SKM-1 (cell line): ENCODE results near the gene MPV17L.
"Not testable (repeated sequence)": the region's sequence is repeated elsewhere in the genome, so short reads cannot be mapped to it uniquely, and the experiment has no call there.

Source experiments
- DNase-seq: peaks from one replicate; lab custom pipeline; 2025; ENCODE audit not compliant: unreplicated experiment; lab: John Stamatoyannopoulos, UW

MPV17L gene

DNA sequence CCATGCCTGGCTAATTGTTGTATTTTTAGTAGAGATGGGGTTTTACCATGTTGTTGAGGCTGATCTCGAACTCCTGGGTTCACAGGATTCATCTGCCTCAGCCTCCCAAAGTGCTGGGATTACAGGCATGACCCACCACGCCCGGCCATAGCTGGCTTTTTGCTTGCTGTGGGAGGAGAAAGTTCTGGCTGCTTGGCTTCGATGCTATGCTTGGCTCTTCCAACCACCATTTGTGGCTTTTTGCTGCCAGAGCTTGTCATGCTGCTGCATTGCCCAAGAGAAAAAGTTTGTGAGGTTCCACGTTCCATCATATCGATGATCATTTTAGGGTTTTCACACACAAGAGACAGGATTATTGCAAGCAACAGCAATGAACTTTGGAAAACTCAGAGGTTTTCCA lies 55.1 kb downstream of the MPV17L start:
- no peak for DNase-seq

DNA sequence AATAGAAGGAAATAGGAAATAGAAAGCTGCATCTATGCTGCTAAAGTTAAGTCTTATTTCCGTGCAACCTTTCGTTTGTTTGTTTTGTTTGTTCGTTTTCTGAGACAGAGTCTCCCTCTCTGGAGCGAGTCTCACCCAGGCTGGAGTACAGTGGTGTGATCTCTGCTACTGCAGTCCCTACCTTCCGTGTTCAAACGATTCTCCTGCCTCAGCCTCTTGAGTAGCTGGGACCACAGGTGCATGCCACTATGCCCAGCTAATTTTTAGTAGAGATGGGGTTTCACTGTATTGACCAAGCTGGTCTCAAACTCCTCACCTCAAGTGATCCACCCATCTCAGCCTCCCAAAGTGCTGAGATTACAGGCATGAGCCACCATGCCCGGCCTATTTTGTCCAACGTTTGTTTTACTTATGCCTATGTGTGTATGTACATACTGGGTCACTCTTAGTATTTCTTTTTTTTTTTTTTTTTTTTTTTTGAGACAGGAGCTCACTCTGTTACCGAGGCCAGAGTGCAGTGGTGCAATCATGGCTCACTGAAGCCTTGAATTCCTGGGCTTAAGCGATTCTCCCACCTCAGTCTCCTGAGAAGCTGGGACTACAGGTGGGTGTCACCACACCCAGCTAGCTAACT lies 55.7 kb downstream of the MPV17L start:
- DNase-seq: no peak

DNA sequence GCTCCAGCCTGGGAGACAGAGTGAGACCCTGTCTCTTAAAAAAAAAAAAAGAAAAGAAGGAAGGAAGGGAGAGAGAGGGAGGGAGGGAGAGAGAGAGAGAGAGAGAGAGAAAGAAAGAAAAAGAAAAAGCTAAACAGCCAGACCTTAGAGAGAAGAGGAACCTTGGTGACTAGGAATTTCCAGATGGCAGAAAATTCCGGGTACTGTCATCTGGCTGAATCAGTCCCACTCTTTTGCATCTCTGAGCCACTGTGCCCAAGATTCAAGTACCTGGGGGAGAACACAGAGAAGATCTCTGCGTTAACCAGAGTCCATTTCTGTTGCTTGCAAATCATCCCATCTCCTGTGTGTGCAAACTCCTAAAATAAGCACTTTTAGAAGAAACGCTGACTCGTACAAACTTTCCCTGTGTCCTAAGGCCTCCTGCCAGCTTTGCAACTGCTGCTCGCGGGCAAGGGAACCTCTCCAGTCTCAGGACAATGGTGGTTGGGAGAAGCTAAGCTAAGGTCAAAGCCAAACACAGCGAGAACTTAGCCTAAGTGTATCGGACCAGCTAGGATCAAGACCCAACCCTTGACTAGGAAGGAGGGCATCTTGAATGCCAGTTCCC lies 56.8 kb downstream of the MPV17L start:
- no peak for DNase-seq

DNA sequence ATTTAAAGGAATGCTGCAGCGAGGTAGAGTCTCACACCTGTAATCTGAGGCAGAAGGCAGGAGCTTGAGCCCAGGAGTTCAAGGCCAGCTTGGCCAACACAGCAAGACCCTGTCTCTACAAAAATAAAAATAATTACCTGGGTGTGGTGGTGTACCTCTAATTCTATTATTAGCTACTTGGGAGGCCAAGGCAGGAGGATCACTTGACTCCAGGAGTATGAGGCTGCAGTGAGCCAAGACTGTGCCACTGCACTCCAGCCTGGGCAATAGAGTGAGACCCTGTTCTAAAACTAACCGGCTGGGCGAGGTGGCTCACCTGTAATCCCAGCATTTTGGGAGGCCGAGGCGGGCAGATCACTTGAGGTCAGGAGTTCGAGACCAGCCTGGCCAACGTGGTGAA lies 57.7 kb downstream of the MPV17L start:
- not testable (repeated sequence) for DNase-seq

DNA sequence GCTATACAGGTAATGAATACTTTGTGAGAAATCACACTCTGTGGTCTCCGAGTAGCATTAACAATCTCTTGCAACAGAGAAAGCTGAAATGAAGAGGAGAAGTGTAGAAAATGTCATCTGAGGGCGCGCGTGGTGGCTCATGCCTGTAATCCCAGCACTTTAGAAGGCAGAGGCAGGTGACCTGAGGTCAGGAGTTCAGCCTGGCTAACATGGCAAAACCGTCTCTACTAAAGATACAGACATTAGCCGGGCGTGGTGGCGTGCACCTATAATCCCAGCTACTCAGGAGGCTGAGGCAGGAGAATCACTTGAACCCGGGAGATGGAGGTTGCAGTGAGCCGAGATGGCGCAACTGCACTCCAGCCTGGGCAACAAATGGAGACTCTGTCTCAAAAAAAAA lies 59.4 kb downstream of the MPV17L start:
- DNase-seq: not testable (repeated sequence)

DNA sequence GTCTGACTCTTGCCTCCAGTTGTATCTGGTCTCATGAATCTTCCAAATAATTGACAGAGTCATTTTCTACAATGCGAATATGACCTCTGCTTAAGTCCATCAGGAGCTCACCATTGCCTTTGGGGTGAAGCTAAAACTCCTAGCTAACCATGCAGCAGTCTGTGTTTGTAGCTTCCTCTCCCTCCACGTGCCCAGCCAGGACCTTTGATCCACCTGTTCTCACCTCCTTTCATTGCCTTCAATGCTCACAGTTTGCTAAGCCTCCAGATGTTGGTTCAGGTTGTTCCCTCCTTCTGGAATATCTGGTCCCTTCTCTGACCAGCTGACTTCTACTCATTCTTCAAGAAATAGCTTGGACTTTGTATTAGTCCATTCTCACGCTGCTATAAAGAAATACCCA lies 61.8 kb downstream of the MPV17L start:
- no peak for DNase-seq

DNA sequence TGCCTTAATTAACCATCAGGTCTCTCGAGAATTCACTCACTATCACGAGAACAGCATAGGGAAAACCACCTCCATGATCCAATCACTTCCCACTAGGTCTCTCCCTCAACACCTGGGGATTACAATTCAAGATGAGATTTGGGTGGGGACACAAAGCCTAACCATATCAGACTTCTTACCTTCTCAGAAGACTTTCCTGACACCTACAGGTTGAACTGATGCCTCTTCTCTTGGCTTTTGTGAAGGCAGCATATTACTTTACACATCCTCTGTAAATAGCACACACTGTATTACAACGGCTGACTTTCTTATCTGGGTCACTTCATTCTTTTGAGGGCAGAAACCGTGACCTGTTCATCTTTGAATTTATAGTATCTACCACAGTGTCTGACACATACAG lies 62.4 kb downstream of the MPV17L start:
- DNase-seq: no peak

DNA sequence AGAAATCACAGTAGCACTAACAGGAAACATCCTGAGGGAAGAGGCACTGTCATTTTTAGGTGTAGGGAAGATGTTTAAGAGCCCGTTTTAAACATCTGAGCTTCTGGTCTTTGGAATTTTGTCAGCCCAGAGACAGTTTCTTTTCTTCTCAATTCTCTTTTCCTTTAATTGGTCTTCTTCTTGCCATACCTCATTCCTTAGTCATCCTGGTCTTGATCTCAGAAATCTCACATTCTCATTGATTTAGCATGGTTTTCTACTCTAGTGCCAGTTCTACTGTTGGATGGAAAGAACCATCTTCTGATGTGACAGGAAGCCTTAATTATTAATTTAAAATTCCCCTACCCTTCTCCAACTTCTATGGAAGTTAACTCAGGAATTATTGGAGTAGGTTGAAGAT lies 64.2 kb downstream of the MPV17L start:
- no peak for DNase-seq

DNA sequence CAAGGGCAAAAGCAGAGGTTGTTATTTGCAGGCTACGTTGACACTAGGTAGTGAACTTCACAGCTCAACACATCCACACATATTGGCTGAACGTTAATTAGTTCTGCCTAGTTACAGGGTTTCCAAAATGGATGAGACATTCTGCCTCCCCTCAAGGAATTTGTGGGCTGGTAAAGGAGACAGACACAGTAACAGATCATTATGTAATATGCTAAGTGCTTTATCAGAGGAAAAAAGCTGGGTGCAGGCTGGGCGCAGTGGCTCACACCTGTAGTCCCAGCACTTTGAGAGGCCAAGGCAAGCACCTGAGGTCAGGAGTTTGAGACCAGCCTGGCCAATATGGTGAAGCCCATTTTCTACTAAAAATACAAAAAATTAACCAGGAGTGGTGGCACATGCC lies 65.0 kb downstream of the MPV17L start:
- no peak for DNase-seq

DNA sequence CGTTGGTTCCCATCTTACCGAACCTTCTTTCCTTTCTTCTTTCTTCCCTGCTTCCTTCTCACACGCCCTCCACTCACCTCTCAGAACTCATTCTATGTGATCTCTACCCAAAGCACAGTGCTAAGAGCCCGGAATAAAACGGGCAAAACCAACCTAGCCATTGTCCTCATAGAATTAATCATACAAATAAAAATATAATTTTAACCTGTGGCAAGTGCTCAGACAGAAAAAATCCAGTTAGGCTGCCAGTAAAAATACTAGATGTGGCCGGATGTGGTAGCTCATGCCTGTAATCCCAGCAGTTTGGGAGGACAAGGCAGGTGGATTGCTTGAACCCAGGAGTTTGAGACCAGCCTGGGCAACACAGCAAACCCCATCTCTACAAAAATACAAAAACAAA lies 65.8 kb downstream of the MPV17L start:
- no peak for DNase-seq
